ENCODE measurements around the gene ARID1B.

- 0 out of 2 replicates have a peak, but pooled peaks have one; percentile 4 for TF ChIP-seq CTCF (conservative IDR thresholded peaks at IDR 0.05)
- TF ChIP-seq ZFX (IDR thresholded peaks at IDR 0.05) = no peak
Observed at GRCh38 chr6:156956286-156956685, 179.1 kb downstream of the ARID1B start.
